Type B pancreatic cell (in vitro differentiated cells): ENCODE measurements around the gene SDK1. TPM values are rescaled to one million over a fixed set of nuclear protein-coding genes. Genes with fewer than 3 reads are reported as not detected.

ENCODE experiments used
- DNase-seq: peaks from one replicate; pipeline ENCODE4 v3.0.0; 2021; ENCODE audit warnings: mixed read lengths; ENCODE audit not compliant: unreplicated experiment; ENCODE audit errors: extremely low spot score
- H3K27ac Mint-ChIP-seq: 2 replicates; pipeline ENCODE4 v1.8.0; 2021; ENCODE audit warnings: mild to moderate bottlenecking, mixed read lengths
- H3K27me3 Mint-ChIP-seq: 2 replicates; pipeline ENCODE4 v1.8.0; 2021; ENCODE audit warnings: mixed read lengths
- H3K36me3 Mint-ChIP-seq: 2 replicates; pipeline ENCODE4 v1.8.0; 2021; ENCODE audit warnings: mixed read lengths
- H3K4me1 Mint-ChIP-seq: one replicate; pipeline ENCODE4 v1.8.0; 2021; ENCODE audit warnings: mixed read lengths; ENCODE audit not compliant: unreplicated experiment
- H3K4me3 Mint-ChIP-seq: 2 replicates; pipeline ENCODE4 v1.8.0; 2021; ENCODE audit warnings: mild to moderate bottlenecking, mixed read lengths
- H3K9me3 Mint-ChIP-seq: 2 replicates; pipeline ENCODE4 v1.8.0; 2021; ENCODE audit warnings: mixed read lengths
- total RNA-seq: library from RNA; stranded (reverse); gene quantifications from 2 replicates; pipeline ENCODE4 v1.2.1, GENCODE V29; 2021; ENCODE audit warnings: low replicate concordance
- TF ChIP-seq, protein P1 (sequence below): fragments of 200-600 bp; sonication (generic); conservative IDR thresholded peaks from 2 replicates; pipeline ENCODE4 v1.5.0; 2021; ENCODE audit warnings: antibody characterized with exemption, mild to moderate bottlenecking

The SDK1 gene
- total RNA-seq, 1 donor from 2014 or later: 26.1 TPM

DNA sequence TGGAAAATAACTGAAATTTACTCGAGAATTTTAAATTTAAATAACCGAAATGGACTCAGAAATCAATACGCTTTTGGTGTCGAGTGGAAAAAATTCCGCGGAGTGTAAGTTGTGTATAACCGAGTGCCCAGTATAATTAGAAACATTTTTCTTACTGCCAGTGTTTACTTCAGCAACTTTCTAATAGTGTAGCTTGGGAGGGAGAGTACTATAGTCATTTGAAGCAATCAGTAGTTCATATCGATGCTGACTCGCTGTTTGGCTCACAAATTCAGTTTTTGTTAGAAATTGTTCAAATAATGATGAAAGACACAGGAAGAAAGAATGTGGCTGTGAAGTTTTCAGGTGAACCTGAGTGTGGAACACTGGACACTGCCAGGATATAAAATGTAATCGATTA is 722.5 kb downstream of the SDK1 start:
- Mint-ChIP-seq H3K9me3 (peaks cover 3% of the 10 kb centered on the region), H3K27me3 (no peaks in the 10 kb centered on the region), H3K4me1 (peaks cover 21% of the 10 kb centered on the region), H3K27ac (no peak overlapping the region), H3K36me3 (peaks cover 21% of the 10 kb centered on the region), H3K4me3 (no peak overlapping the region)
- TF ChIP-seq, protein P1, sequence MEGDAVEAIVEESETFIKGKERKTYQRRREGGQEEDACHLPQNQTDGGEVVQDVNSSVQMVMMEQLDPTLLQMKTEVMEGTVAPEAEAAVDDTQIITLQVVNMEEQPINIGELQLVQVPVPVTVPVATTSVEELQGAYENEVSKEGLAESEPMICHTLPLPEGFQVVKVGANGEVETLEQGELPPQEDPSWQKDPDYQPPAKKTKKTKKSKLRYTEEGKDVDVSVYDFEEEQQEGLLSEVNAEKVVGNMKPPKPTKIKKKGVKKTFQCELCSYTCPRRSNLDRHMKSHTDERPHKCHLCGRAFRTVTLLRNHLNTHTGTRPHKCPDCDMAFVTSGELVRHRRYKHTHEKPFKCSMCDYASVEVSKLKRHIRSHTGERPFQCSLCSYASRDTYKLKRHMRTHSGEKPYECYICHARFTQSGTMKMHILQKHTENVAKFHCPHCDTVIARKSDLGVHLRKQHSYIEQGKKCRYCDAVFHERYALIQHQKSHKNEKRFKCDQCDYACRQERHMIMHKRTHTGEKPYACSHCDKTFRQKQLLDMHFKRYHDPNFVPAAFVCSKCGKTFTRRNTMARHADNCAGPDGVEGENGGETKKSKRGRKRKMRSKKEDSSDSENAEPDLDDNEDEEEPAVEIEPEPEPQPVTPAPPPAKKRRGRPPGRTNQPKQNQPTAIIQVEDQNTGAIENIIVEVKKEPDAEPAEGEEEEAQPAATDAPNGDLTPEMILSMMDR: no peak
- no peak for DNase-seq

DNA sequence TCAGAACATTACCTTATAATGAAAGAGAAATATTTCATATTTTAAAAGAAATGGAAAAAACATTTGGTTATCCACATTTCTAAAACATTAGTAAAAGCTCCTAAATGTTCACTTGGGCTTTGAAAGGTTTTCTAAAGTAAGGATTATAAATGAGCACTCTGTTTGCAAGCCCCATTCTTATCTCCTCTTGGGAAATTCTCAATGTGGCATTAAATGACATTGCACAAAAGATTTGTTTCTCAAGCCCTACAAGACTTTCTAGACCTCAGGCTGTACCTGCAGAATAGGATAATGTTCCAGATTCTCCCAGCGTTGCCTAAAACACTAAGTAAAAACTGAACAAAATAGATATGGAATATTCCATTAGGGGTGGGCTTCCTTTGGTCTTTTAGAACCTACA is 723.1 kb downstream of the SDK1 start:
- H3K27me3 Mint-ChIP-seq: no peaks in the 10 kb centered on the region
- TF ChIP-seq, protein P1: no peak
- peaks cover 21% of the 10 kb centered on the region for H3K4me1 Mint-ChIP-seq
- peaks cover 16% of the 10 kb centered on the region for H3K36me3 Mint-ChIP-seq
- H3K4me3 Mint-ChIP-seq: no peak overlapping the region
- H3K27ac Mint-ChIP-seq: no peak overlapping the region
- no peaks in the 10 kb centered on the region for H3K9me3 Mint-ChIP-seq
- no peak for DNase-seq

DNA sequence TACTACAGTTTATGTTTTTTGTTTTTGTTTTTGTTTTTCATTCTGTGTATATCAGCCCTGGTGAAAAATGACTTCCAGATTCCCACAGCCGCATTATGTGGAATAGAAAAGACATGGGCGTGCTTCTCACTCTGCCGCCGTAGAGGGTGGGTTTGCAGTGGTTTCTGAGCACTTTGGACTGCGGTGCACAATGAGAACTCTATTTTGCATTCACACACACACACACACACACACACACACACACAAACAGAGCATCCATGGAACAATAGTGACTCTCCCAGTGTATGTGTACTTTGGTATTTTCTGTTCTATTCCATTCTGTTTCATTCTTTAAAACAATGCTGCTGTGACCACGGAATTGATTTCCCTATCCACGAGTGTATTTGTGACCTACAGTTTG is 723.8 kb downstream of the SDK1 start:
- Mint-ChIP-seq H3K27ac (no peak overlapping the region), H3K9me3 (no peaks in the 10 kb centered on the region), H3K4me1 (peaks cover 21% of the 10 kb centered on the region), H3K36me3 (peaks cover 13% of the 10 kb centered on the region), H3K4me3 (no peak overlapping the region), H3K27me3 (no peaks in the 10 kb centered on the region)
- TF ChIP-seq, protein P1: no peak
- no peak for DNase-seq

DNA sequence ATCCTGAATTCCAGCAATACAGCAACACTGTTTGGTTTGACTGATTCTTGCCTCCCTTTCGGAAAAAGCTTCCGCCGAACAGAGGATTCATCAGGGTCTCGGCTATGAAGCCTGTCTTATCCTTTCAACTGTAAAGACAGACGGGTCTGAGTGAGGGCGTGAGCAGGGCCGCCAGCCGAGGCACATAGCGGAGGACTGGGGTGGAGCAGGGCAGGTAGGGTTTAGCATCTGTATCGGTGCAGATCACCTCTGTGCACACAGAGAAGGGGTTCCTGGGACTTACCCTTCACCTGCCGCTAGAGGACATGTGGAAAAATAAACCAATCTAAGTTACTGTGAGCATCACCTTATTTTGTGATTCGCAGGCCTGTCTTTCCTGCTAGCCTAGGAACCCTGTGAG is 724.2 kb downstream of the SDK1 start:
- H3K9me3 Mint-ChIP-seq: no peaks in the 10 kb centered on the region
- H3K4me3 Mint-ChIP-seq: no peak overlapping the region
- no peak overlapping the region for H3K27ac Mint-ChIP-seq

DNA sequence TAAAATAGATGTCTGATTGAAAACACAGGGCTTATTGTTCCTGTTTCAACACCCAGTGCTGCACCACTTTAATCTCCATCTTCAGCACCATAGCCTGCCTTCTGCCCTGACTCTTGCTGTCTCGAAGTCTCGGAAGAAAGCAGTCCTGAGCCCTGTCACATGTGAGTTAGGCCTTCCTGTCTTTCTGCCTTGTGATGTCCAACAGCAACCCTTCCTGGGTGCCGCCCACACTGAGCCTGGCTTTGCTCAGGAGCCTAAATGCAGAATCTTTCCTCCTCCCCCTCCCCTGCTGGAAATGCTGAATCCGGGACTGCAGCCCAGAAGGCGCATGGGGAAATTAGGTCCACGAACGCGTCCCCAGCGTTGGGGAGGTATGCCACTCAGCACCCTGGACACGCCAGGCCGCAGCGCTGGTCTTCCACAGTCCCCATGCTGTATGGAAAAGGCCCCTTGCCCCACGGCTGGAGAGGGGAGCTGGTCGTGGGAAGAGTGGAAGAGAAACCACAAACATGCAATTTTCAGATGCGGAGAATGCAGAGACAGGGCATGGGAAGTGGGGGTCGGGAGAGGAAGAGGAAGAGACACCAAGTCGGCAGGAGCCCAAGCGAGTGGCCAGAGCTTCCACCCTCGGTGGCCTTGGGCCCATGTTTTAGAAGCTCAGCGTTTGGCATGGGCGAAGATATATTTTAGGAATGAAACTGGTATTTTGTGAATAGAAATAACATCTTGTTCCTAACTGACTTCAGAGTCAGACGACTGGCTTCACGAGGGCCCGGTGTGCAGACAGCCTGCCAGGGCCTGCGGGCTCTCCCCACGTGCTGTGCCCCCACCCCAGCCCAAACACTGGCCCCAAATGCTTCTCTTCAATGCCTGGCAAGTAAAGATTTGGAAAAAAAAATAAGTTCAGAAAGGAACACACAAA is 724.9 kb downstream of the SDK1 start:
- DNase-seq: no peak
- Mint-ChIP-seq H3K36me3 (peaks cover 2% of the 10 kb centered on the region), H3K4me1 (peaks cover 19% of the 10 kb centered on the region), H3K4me3 (no peak overlapping the region), H3K27me3 (no peaks in the 10 kb centered on the region), H3K27ac (no peak overlapping the region), H3K9me3 (no peaks in the 10 kb centered on the region)
- TF ChIP-seq, protein P1: no peak

More for the DNA sequence above, 724.2 kb downstream of the SDK1 start:
- Mint-ChIP-seq H3K27me3 (no peaks in the 10 kb centered on the region), H3K36me3 (peaks cover 9% of the 10 kb centered on the region), H3K4me1 (peaks cover 21% of the 10 kb centered on the region)
- TF ChIP-seq, protein P1: no peak
- no peak for DNase-seq
